GM18526 (cell line): ENCODE results near the gene NR6A1.

ENCODE experiments used
- POLR2A ChIP-seq: IDR thresholded peaks from 3 replicates; pipeline ENCODE4 v1.6.1; 2011; ENCODE audit not compliant: insufficient read length; ENCODE audit errors: extremely low read depth

Gene NR6A1

GRCh38 chr9:124490004-124490403, 281.1 kb downstream of the NR6A1 start:
- no peak for TF ChIP-seq POLR2A

DNA sequence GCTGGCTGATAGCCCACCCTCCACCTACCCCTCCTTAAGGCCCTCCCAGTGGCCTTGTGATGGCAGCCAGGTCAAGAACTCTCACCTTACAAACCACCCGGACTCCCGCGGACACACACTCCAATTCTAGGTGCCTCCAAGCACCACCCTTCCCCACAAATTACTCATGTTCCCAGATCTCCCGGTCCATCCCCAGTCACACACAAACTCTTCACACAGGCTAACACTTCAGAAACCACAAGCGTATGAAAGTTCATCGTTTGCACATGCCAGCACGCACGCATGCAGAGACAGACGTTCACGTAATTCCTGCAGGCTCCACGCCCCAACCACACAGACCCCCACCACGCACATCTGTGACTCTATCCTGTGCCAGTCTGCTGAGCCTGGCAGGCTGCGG, 281.9 kb downstream of the NR6A1 start:
- TF ChIP-seq POLR2A, result no peak

DNA sequence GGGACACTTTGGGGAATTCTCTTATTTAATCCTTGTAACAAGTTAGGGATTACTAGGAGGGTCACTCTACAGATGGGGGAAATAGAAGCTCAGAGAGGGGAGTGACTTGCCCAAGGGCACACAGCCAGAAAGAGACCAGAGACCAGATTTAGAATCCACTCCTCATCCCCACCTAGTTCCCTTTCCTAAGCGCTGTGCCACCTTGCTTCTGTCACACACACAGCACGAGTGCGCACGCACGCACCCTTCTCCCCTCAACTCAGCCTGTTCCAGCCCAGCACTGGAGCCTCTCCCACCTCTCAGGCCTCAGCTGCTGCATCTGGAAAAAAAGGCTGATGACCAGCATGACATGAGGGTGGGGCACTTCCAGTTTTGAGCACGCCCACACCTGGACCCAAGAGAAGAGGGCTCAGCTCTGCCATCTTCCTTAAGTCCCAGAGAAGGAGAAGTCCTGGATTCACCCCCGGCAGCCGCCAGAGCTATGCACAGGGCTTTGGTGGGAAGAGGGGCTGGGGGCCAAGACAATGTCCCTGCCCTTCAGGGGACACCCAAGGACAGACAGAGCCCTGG, 282.4 kb downstream of the NR6A1 start:
- no peak for TF ChIP-seq POLR2A

DNA sequence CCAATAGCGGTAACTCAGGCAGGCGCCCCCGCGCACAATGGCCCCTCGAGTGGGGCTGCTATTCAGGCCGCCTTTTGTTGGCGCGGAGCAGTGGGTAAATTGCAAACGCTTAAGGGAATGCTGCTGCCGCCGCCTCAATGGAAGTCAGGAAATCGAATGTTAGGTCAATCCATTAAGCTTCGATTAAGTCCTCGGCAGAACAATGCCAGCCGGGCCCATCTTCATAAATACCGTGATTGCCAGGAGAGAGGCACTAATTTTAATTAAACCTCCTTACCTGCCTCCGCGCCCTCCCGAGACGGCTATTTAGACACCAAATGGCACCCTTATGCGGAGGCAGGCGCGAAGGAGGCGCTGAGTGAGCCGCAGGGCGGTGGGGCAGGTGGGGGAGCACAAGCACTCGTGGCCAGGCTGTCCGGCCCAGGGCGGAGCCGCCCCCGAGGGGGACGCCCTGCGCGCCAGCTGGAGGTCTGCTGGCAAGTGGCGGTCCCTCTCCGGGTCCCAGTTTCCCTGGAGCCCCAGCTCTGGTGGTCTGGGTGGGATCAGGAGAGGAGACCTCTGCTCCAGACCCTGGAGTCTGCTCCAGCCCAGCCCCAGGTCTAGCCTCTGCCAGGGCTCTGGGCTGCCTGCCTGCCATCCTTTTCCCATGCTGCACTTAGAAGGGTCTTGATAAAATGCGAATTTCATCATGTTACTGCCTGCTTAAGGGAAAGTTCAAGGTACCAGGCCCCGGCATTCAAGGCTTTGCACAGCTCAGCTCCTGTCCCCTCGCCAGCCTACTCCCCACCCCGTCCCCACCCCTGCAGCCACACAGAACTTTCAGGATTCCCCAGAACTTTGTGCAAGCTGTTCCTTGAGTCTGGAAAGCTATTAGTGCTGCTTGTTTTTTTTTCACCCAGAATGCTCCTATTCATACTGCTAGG, 283.6 kb downstream of the NR6A1 start:
- TF ChIP-seq POLR2A, result no peak

- no peak for TF ChIP-seq POLR2A
These were observed 284.3 kb downstream of the NR6A1 start for GRCh38 chr9:124486778-124487259.

- no peak for TF ChIP-seq POLR2A
These were observed 285.2 kb downstream of the NR6A1 start for GRCh38 chr9:124485936-124486335.

- TF ChIP-seq POLR2A, result no peak
These were observed 285.9 kb downstream of the NR6A1 start for GRCh38 chr9:124485201-124485600.

DNA sequence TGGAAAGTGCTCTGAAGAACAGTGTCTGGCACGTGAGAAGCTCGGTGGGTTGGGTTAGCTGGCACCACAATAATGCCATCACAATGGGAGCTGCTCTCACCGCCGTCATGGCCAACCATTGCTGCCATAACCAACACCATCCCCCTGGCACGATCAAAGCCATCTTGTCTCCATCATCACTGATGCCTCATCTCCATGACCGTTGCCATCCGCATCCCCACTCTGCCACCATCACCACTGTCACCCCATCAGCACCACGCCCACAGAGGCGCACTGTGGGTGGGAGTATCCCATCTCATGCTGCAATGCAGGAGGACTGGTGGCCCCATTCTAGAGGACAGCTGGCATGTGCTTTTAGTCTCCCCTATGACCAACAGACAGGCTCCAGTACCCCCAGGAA, 287.6 kb downstream of the NR6A1 start:
- no peak for TF ChIP-seq POLR2A

DNA sequence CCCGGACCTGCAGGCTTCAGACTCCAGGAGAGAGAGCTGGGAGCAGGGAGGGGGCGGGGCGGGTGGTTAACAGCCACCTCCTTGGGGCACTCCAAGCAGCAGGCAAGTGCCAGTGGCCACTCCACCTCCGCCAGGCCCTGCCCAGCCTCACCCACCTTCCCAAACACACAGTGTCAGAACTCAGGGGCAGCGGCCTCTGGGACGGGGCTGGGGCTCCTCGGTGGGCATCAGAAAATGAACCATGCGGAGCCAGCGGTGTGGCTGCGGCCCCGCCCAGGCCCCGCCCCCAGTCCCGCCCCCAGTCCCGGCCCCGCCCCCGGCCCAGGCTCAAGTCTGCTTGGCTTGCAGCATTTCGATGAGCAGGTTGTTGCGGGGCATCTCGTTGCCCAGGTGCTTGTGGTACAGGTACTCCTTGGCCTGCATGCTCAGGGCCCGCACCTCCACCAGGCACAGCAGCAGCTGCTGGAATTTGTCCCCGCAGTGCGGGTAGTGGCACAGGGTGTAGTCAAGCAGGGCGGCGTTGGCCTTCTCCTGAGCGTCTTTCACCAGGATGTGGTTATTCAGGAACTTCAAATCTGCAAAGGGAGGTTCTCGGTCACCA, 288.6 kb downstream of the NR6A1 start:
- TF ChIP-seq POLR2A, result no peak

DNA sequence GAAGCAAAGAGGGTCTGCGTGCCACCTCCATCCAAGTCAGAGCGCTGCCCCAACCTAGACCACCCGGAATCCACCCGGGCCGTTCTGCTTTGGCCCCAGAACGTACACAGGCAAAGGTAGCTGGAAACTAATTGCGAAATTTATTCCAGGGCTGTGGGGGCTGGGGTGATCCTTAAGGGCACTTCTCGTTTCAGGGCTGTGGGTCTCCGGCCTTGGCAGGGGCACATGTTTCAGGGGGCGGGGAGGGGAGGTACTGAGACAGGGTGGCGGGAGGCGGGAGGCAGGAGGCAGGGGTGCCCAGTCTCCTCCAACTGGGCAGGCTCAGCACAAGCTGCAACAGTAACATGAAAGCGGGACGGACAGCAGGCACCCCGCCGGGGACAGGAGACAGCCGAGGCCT, 290.0 kb downstream of the NR6A1 start:
- no peak for TF ChIP-seq POLR2A

- no peak for TF ChIP-seq POLR2A
These were observed 290.5 kb downstream of the NR6A1 start for GRCh38 chr9:124480621-124480981.

- no peak for TF ChIP-seq POLR2A
These were observed 291.0 kb downstream of the NR6A1 start for GRCh38 chr9:124479947-124480620.

DNA sequence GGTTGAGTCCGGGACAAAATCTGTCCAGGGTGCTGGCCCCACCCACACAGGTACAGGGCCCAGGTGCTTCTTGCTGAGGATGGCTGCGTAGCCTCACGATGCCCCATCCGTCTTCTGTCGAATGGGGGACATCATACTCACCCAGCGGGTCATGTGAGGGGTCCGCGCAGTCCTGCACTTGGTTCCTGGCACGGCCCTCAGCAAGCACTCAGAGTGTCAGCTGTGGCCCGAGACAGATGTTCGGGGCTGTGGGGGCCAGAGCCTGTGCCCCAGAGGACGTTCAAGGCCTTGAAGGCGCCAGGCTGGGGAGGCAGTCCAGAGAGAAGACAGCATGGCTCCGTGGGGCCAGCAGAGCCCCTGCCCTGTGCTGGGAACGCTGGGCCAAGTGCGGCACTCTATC, 291.7 kb downstream of the NR6A1 start:
- no peak for TF ChIP-seq POLR2A

DNA sequence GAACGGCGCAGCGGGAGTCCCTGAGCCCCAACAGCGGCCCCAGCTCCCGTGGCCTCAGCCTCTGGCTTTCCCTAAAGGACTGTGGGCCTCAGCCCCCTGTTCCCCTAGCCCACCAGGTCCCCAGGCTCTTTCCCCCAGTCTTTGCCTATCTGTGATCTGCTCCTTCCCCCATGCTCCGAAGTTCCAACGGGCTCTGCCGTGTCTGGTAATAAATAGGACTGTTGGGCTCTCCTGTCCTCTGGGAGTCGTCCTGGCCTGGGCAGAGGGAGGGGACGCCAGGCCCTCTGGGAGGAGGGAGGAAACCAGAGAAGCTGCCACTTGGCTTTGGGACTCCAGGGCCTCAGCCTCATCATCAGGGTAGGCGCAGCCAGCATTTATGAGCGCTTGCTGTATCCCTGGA, 292.8 kb downstream of the NR6A1 start:
- TF ChIP-seq POLR2A, result no peak

GRCh38 chr9:124477648-124478285, 293.3 kb downstream of the NR6A1 start:
- TF ChIP-seq POLR2A, result no peak
